Transverse colon (tissue), 4 donors: Measurements from ENCODE around the gene RD3L.

Experiments
- EP300 ChIP-seq: sonication (generic); formaldehyde crosslinking; IDR thresholded peaks from one replicate; pipeline ENCODE4 v1.6.1; 2017; ENCODE audit warnings: antibody characterized with exemption, low read depth
- POLR2A ChIP-seq: fragments of 450-650 bp; IDR thresholded peaks from one replicate; pipeline ENCODE4 v1.6.1; 2016; ENCODE audit warnings: antibody characterized with exemption, mild to moderate bottlenecking, moderate library complexity
- POLR2AphosphoS5 ChIP-seq, 3 donors: sonication (generic); formaldehyde crosslinking; IDR thresholded peaks; one replicate each; pipeline ENCODE4 v1.6.1; 2016; ENCODE audit warnings: antibody characterized with exemption in 3 of 3
- TF ChIP-seq, protein P1 (sequence below), 5 experiments: fragments of 200-600 bp in 3 of 5; fragments of 450-650 bp in 2 of 5; sonication (generic) in 3 of 5; IDR thresholded peaks; 1 replicate in 2 of 5; 2 replicates in 3 of 5; pipeline ENCODE4 v1.5.1; 2016 to 2017; ENCODE audit warnings: antibody characterized with exemption in 5 of 5, inconsistent platforms in 3 of 5, mild to moderate bottlenecking in 2 of 5, moderate library complexity in 1 of 5

DNA sequence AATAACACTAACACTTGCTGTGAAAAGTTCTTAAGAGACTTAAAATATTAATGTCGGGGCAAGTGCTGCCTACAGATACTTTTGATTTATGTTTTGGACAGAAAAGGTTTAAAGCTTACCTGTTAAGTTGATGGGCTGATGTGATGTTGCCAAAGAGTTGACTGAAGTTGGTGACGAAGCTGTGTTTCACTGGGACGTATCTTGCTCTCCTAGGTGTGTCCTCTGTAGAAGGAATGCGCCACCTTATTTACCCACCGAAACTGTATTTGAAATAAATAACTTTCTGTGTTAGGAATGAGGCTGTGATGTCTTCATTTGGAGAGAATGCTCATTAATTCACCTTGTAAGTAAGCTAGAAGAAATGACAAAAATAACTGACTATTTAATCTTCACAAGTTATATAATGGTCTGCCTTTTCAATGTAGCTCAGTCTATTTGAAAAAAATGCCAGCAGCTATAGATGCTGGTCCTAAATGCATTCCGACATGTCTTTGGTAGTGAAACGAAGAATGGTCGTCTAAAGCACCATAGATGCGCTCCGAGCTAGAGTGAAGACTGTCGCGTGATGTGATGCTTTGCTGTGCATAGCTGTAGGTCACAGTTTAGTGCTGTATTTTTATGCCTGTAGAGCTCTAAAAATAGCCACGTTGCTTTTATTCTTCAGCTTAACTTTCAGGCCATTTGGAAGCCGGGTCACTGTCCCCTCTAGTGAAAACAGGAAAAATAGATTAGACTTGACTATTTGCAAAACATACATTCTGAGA, at the start of gene RD3L:
- TF ChIP-seq POLR2A (no peak), EP300 (no peak), POLR2AphosphoS5 (IDR thresholded peaks at IDR 0.05) (no peak)
- TF ChIP-seq, protein P1, sequence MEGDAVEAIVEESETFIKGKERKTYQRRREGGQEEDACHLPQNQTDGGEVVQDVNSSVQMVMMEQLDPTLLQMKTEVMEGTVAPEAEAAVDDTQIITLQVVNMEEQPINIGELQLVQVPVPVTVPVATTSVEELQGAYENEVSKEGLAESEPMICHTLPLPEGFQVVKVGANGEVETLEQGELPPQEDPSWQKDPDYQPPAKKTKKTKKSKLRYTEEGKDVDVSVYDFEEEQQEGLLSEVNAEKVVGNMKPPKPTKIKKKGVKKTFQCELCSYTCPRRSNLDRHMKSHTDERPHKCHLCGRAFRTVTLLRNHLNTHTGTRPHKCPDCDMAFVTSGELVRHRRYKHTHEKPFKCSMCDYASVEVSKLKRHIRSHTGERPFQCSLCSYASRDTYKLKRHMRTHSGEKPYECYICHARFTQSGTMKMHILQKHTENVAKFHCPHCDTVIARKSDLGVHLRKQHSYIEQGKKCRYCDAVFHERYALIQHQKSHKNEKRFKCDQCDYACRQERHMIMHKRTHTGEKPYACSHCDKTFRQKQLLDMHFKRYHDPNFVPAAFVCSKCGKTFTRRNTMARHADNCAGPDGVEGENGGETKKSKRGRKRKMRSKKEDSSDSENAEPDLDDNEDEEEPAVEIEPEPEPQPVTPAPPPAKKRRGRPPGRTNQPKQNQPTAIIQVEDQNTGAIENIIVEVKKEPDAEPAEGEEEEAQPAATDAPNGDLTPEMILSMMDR (IDR thresholded peaks at IDR 0.05), result no peak
